Urothelium cell line (cell line): Measurements from ENCODE around the gene ICAM1.
"Not testable (repeated sequence)": the region's sequence is repeated elsewhere in the genome, so short reads cannot be mapped to it uniquely, and the experiment has no call there.

Source experiments
- DNase-seq: peaks from one replicate; pipeline ENCODE4 v3.0.0; 2011; ENCODE audit warnings: low spot score, mixed read lengths
- FAIRE-seq: peaks from 2 replicates; lab custom pipeline; 2011; peaks lifted over from hg19 to GRCh38; lab: Jason Lieb, UNC

Gene ICAM1

GRCh38 chr19:10271543-10272086 lies 695 bp downstream of the ICAM1 start:
- FAIRE-seq (no peak), DNase-seq (no peak)

DNA sequence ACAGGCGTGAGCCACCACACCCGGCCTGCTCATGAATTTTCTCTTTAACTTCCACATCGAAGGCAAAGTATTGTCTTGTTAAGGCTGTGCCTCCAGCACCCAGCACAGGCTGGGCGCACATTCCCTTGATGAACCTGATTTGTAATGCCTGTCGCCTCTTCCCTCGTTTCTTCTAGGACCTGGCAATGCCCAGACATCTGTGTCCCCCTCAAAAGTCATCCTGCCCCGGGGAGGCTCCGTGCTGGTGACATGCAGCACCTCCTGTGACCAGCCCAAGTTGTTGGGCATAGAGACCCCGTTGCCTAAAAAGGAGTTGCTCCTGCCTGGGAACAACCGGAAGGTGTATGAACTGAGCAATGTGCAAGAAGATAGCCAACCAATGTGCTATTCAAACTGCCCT lies 3.7 kb downstream of the ICAM1 start:
- DNase-seq (no peak), FAIRE-seq (no peak)

DNA sequence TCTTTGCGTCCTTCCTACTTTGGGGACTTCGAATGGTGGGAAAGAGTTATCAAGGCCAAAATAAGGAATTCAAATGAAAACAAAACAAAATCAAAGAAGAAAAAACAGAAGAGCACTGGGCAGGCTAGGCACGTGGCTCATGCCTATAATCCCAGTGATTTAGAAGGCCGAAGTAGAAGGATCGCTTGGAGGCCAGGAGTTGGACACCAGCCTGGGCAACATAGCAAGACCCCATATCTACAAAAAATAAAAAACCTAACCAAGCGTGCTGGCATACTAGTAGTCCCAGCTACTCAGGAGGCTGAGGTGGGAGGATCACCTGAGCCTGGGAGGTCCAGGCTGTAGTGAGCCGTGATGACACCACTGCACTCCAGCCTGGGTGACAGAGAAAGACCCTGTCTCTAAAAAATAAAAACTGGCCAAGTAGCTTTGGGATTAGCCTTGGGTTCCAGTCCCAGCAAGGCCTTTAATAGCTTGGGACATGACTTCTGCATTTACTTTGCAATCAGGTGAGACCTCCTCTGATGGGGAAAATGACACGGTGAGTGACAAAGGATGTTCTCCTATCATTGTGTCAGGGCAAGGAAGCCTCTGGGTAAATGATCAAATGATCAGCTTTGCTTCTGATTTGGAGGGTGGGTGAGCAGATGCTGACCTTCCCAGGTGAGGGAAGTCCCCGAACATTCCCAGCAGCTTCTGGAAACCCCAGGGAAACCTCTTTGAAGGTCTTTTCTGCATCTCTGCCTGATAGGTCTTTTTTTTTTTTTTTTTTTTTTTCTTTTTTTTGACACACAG lies 7.1 kb downstream of the ICAM1 start:
- DNase-seq (no peak), FAIRE-seq (no peak)

DNA sequence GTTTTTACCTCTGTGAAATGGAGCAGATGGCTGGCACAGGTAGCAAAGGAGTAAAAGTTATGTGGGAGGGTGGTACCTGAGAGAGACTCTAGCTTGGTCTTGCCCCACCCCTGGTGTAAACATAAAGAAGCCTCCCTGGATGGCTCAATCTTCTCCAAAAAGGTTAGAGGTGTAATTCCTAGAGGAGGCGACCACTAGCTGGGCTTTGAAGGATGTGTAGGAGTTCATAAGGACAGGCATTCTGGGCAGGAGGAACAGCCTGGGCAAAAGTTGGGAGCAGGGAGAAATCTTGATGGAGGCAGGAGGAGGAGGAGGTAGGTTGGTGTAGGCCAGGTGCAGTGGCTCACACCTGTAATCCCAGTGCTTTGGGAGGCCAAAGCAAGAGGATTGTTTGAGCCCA lies 8.0 kb downstream of the ICAM1 start:
- DNase-seq: no peak
- no peak for FAIRE-seq

- no peak for DNase-seq
- FAIRE-seq: no peak
Measured at GRCh38 chr19:10279737-10280442, 9.0 kb downstream of the ICAM1 start.

- DNase-seq, FAIRE-seq: not testable (repeated sequence)
Measured at GRCh38 chr19:10282043-10282442, 11.1 kb downstream of the ICAM1 start.

DNA sequence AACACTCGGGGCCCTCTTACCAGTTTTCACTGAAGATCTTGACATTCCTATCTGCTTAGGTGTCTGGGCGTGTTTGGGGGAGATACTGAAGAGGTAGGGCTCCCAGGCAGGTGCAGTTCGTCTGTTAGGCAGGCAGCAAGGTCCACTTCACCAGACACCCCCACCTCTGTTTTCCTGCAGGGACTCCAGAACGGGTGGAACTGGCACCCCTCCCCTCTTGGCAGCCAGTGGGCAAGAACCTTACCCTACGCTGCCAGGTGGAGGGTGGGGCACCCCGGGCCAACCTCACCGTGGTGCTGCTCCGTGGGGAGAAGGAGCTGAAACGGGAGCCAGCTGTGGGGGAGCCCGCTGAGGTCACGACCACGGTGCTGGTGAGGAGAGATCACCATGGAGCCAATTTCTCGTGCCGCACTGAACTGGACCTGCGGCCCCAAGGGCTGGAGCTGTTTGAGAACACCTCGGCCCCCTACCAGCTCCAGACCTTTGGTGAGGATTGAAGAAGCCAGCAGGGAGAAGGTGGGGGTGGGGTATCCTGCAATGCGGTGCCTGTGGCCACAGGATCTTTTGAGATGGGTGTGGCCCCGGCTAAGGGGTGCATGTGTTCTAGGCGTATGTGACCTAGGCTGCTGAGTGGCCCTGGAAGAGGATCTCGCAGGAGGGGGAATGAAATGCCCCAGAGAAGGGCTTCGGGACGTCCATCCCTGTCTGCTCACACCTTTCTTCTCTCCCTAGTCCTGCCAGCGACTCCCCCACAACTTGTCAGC lies 12.6 kb downstream of the ICAM1 start:
- no peak for FAIRE-seq
- DNase-seq: peak; percentile 20

GRCh38 chr19:10284065-10284959 lies 13.4 kb downstream of the ICAM1 start:
- no peak for DNase-seq
- no peak for FAIRE-seq

GRCh38 chr19:10284960-10285278 lies 14.0 kb downstream of the ICAM1 start:
- DNase-seq (no peak), FAIRE-seq (no peak)

- DNase-seq (no peak), FAIRE-seq (no peak)
Measured at GRCh38 chr19:10285393-10285792, 14.5 kb downstream of the ICAM1 start.

DNA sequence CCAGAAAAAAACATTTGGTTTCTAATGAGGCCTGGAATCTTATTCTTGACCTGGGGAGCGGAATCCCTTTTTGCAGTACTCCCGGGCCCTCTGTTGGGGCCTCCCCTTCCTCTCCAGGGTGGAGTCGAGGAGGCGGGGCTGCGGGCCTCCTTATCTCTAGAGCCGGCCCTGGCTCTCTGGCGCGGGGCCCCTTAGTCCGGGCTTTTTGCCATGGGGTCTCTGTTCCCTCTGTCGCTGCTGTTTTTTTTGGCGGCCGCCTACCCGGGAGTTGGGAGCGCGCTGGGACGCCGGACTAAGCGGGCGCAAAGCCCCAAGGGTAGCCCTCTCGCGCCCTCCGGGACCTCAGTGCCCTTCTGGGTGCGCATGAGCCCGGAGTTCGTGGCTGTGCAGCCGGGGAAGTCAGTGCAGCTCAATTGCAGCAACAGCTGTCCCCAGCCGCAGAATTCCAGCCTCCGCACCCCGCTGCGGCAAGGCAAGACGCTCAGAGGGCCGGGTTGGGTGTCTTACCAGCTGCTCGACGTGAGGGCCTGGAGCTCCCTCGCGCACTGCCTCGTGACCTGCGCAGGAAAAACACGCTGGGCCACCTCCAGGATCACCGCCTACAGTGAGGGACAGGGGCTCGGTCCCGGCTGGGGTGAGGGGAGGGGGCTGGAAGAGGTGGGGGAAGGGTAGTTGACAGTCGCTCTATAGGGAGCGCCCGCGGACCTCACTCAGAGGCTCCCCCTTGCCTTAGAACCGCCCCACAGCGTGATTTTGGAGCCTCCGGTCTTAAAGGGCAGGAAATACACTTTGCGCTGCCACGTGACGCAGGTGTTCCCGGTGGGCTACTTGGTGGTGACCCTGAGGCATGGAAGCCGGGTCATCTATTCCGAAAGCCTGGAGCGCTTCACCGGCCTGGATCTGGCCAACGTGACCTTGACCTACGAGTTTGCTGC lies 16.1 kb downstream of the ICAM1 start, which contains the start of gene ICAM4:
TSS of gene ICAM4 (plus strand) at position 153 of the 935 bp plus-strand sequence. CDS start at position 211, 58 bp downstream.
- DNase-seq: no peak
- no peak for FAIRE-seq

GRCh38 chr19:10288662-10289166 lies 17.8 kb downstream of the ICAM1 start:
- FAIRE-seq: no peak
- DNase-seq: no peak

- FAIRE-seq (no peak), DNase-seq (no peak)
Measured at GRCh38 chr19:10289167-10289835, 18.4 kb downstream of the ICAM1 start.

GRCh38 chr19:10289836-10290356 lies 19.0 kb downstream of the ICAM1 start, which contains the start of gene ICAM5:
Gene ICAM5, plus strand, starts transcription at chr19:10289952. Its CDS starts 92 bp downstream, at chr19:10290044.
- DNase-seq: no peak
- FAIRE-seq: no peak

- DNase-seq: no peak
- FAIRE-seq: no peak
Measured at GRCh38 chr19:10290357-10290875, 19.5 kb downstream of the ICAM1 start.

GRCh38 chr19:10290876-10291553 lies 20.1 kb downstream of the ICAM1 start:
- DNase-seq (no peak), FAIRE-seq (no peak)

DNA sequence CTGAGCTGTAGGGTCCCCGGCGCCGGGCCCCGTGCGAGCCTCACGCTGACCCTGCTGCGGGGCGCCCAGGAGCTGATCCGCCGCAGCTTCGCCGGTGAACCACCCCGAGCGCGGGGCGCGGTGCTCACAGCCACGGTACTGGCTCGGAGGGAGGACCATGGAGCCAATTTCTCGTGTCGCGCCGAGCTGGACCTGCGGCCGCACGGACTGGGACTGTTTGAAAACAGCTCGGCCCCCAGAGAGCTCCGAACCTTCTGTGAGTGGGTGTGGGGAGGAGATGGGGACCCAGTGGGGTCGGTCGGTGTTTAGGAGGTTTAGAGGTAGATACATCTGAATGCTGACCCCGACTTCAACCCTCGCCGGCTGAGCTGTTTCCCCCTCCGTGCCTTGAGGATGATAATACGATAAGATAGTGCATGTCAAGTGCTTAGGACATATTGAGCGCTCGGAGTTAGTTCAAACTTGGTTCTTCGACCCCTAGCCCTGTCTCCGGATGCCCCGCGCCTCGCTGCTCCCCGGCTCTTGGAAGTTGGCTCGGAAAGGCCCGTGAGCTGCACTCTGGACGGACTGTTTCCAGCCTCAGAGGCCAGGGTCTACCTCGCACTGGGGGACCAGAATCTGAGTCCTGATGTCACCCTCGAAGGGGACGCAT lies 20.8 kb downstream of the ICAM1 start:
- FAIRE-seq: no peak
- DNase-seq: no peak
